Measurements from ENCODE around the gene C15orf39.
A peak's percentile ranks its signal among the peaks of the same experiment; 100 is the strongest.

DNA sequence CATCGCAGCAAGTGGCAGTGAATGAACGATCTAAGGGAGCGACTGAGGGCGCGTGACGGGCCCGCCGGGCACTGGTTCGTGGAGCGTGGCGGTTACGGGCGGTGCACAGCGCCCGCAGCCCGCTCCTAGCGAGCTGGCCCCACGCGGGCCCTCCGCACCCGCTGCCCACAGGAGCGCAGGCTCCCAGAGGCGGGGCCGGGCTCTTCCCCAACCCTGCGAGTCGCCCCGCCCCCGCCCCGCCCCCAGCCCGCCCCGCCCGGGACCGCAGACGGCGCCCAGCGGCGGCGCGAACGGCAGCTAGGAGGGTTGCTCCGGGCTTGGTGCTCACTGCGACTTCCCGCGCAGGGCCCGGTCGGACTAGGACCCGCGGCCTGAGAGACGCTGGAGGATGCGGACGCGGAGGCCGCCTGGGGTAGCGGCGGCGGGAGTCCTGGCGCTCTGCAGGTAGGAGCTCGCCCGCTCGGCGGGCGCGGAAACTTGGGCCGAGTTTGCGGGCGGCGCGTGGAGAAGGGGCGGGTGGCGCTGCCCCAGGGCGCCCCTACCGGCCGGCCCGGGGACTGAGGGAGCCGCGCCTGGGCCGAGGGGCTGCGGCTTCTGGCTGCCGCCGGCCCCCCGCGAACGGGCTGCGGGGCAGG is at the start of gene C15orf39:
- peak; percentile 97 for TF ChIP-seq TAF1 (CRISPR knock-in tag; IDR thresholded peaks at IDR 0.05)
- TF ChIP-seq ZFP1 (CRISPR knock-in tag; IDR thresholded peaks at IDR 0.05), result no peak

Data from HepG2 (cell line).